Mesenchymal stem cell (in vitro differentiated cells and primary cell): ENCODE results near the gene CSH2.

Experiments used
- DNase-seq: peaks from one replicate; pipeline ENCODE4 v3.0.0-alpha.2; 2013
- H2AFZ ChIP-seq: one replicate; pipeline ENCODE4 v1.6.1; 2013; ENCODE audit warnings: low read depth, mild to moderate bottlenecking, control low read depth, inconsistent platforms, low read length, moderate library complexity
- H2AK5ac ChIP-seq: 2 replicates; pipeline ENCODE4 v1.6.1; 2013; ENCODE audit warnings: low read length, moderate library complexity, mild to moderate bottlenecking, inconsistent platforms; ENCODE audit not compliant: severe bottlenecking
- H2BK120ac ChIP-seq: one replicate; pipeline ENCODE4 v1.6.1; 2013; ENCODE audit warnings: low read depth, mild to moderate bottlenecking, inconsistent platforms, low read length, moderate library complexity
- H2BK12ac ChIP-seq, 2 experiments: one replicate each; pipeline ENCODE4 v1.6.1; 2013; ENCODE audit warnings: inconsistent platforms in 2 of 2, low read length in 2 of 2, mild to moderate bottlenecking in 2 of 2, moderate library complexity in 2 of 2, control low read depth in 1 of 2
- H2BK15ac ChIP-seq: one replicate; pipeline ENCODE4 v1.6.1; 2013; ENCODE audit warnings: mild to moderate bottlenecking, low read depth, inconsistent platforms; ENCODE audit not compliant: poor library complexity, severe bottlenecking
- H2BK5ac ChIP-seq: 2 replicates; pipeline ENCODE4 v1.6.1; 2013; ENCODE audit warnings: low read depth, mild to moderate bottlenecking, low read length, control low read depth, inconsistent platforms; ENCODE audit not compliant: poor library complexity, severe bottlenecking
- H3K14ac ChIP-seq, 2 experiments: one replicate each; pipeline ENCODE4 v1.6.1; 2013; ENCODE audit warnings: inconsistent platforms in 2 of 2, low read length in 2 of 2, control low read depth in 1 of 2, mild to moderate bottlenecking in 1 of 2, moderate library complexity in 1 of 2
- H3K18ac ChIP-seq, 2 experiments: one replicate each; pipeline ENCODE4 v1.6.1; 2013; ENCODE audit warnings: inconsistent platforms in 2 of 2, low read length in 2 of 2, control low read depth in 1 of 2, low read depth in 1 of 2, mild to moderate bottlenecking in 1 of 2
- H3K23ac ChIP-seq, 2 experiments: one replicate each; pipeline ENCODE4 v1.6.1; 2013; ENCODE audit warnings: inconsistent platforms in 2 of 2, low read length in 2 of 2, mild to moderate bottlenecking in 2 of 2, moderate library complexity in 2 of 2, control low read depth in 1 of 2
- H3K27ac ChIP-seq: 2 replicates; pipeline ENCODE4 v1.5.1; 2013; ENCODE audit warnings: mild to moderate bottlenecking, moderate library complexity, low read length, control low read depth, inconsistent platforms; ENCODE audit not compliant: poor library complexity, severe bottlenecking
- H3K27me3 ChIP-seq, 2 experiments: 2 replicates each; pipeline versions ENCODE4 v1.6.1 to v1.7.0; 2013; ENCODE audit warnings: low read length in 2 of 2, mild to moderate bottlenecking in 2 of 2, moderate library complexity in 2 of 2, control low read depth in 1 of 2, inconsistent platforms in 1 of 2; ENCODE audit not compliant: control insufficient read depth in 1 of 2, insufficient read depth in 1 of 2
- H3K36me3 ChIP-seq, 2 experiments: 2 replicates each; pipeline versions ENCODE4 v1.6.1 to v1.7.0; 2013; ENCODE audit warnings: low read length in 2 of 2, control low read depth in 1 of 2, inconsistent platforms in 1 of 2, low read depth in 1 of 2, mild to moderate bottlenecking in 1 of 2; ENCODE audit not compliant: insufficient read depth in 2 of 2, control insufficient read depth in 1 of 2
- H3K4ac ChIP-seq, 2 experiments: one replicate each; pipeline ENCODE4 v1.6.1; 2013; ENCODE audit warnings: inconsistent platforms in 2 of 2, low read length in 2 of 2, mild to moderate bottlenecking in 2 of 2, moderate library complexity in 2 of 2, control low read depth in 1 of 2, low read depth in 1 of 2
- H3K4me1 ChIP-seq: 2 replicates; pipeline ENCODE4 v1.6.1; 2013; ENCODE audit warnings: low read depth, low read length, control low read depth; ENCODE audit not compliant: control insufficient read depth, insufficient read depth
- H3K4me2 ChIP-seq: 2 replicates; pipeline ENCODE4 v1.6.1; 2013; ENCODE audit warnings: low read length, mild to moderate bottlenecking, inconsistent platforms; ENCODE audit not compliant: poor library complexity, severe bottlenecking
- H3K4me3 ChIP-seq, 2 experiments: 2 replicates each; pipeline versions ENCODE4 v1.5.1 to v1.7.0; 2013; ENCODE audit warnings: low read length in 2 of 2, mild to moderate bottlenecking in 2 of 2, control low read depth in 1 of 2, low read depth in 1 of 2; ENCODE audit not compliant: insufficient read depth in 1 of 2
- H3K79me1 ChIP-seq: replicated peaks from 2 replicates; pipeline ENCODE4 v1.6.1; 2013; ENCODE audit warnings: mild to moderate bottlenecking, control low read depth, low read length, inconsistent platforms; ENCODE audit not compliant: poor library complexity, severe bottlenecking
- H3K9ac ChIP-seq: 2 replicates; pipeline ENCODE4 v1.7.0; 2013; ENCODE audit warnings: mild to moderate bottlenecking, low read length, moderate library complexity
- H3K9me3 ChIP-seq: 2 replicates; pipeline ENCODE4 v1.7.0; 2013; ENCODE audit warnings: mild to moderate bottlenecking, low read length; ENCODE audit not compliant: control insufficient read depth
- H4K8ac ChIP-seq: one replicate; pipeline ENCODE4 v1.6.1; 2013; ENCODE audit warnings: inconsistent platforms, mild to moderate bottlenecking, low read length, moderate library complexity
- H4K91ac ChIP-seq: one replicate; pipeline ENCODE4 v1.6.1; 2013; ENCODE audit warnings: mild to moderate bottlenecking, low read length, inconsistent platforms
- WGBS: methylation state at CpG from one replicate; pipeline ENCODE4 v1.1.7; 2013; ENCODE audit warnings: mixed read lengths; 5-methylcytosine and 5-hydroxymethylcytosine counted together

CSH2 gene

DNA sequence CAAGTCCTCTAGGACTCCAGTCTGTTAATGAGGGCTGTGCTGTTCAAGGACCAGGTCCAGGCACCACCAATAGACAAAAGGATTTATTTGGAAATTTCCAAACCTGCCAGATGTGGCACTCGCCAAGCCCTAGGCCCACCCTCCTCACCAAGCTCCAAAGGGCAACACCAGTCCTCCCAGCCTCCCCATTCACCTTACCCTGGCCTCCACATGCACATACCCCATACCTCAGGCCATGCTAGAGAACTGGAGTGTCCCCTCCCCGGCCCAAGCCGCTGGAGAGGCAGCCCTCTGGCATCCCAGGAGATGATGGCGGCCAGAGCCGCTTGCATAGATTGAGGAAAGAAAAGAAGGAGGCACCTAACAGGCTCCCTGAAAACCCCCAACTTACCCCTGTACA lies 41.5 kb downstream of the CSH2 start:
- no peak overlapping the region for H3K9ac ChIP-seq
- no peak overlapping the region for H3K4ac ChIP-seq
- no peak overlapping the region for H3K23ac ChIP-seq
- no peak overlapping the region for H3K14ac ChIP-seq
- no peaks in the 10 kb centered on the region for H3K9me3 ChIP-seq
- no peak overlapping the region for H2AFZ ChIP-seq
- H2BK15ac ChIP-seq, result no peak overlapping the region
- no peak overlapping the region for H4K8ac ChIP-seq
- no peak overlapping the region for H3K4me2 ChIP-seq
- H3K79me1 ChIP-seq, result peaks cover 41% of the 10 kb centered on the region
- H3K4me1 ChIP-seq, result peaks cover 5% of the 10 kb centered on the region
- 91% methylated on average over 5 of the region's 5 CpGs for WGBS
- no peak overlapping the region for H2BK5ac ChIP-seq
- no peak overlapping the region for H4K91ac ChIP-seq
- H3K27ac ChIP-seq, result no peak overlapping the region
- H2AK5ac ChIP-seq, result no peak overlapping the region
- H3K36me3 ChIP-seq, result peaks cover 72 to 87% of the 10 kb centered on the region in 2 experiments
- no peak overlapping the region for H3K18ac ChIP-seq
- H2BK120ac ChIP-seq, result no peak overlapping the region
- no peaks in the 10 kb centered on the region for H3K27me3 ChIP-seq
- H3K4me3 ChIP-seq, result no peak overlapping the region
- no peak for DNase-seq
- no peak overlapping the region for H2BK12ac ChIP-seq

DNA sequence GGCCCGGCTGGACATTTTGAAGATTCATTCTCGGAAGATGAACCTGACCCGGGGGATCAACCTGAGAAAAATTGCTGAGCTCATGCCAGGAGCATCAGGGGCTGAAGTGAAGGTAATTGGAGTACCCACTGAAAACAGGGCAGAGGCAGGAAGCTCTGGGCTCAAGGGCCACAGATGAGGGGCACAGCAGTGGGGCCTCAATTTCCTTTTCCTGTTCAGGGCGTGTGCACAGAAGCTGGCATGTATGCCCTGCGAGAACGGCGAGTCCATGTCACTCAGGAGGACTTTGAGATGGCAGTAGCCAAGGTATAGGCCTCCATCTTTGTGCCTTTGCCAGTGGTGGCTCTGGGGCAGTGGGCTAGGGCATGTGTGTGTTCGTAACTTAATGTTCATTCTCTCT lies 42.0 kb downstream of the CSH2 start:
- H3K27me3 ChIP-seq, result no peaks in the 10 kb centered on the region
- no peak overlapping the region for H3K23ac ChIP-seq
- H2AFZ ChIP-seq, result no peak overlapping the region
- H4K8ac ChIP-seq, result no peak overlapping the region
- H3K4me2 ChIP-seq, result no peak overlapping the region
- no peak overlapping the region for H3K4me3 ChIP-seq
- H3K18ac ChIP-seq, result no peak overlapping the region
- H3K9ac ChIP-seq, result no peak overlapping the region
- H2BK5ac ChIP-seq, result no peak overlapping the region
- no peak overlapping the region for H3K27ac ChIP-seq
- WGBS, result 91% methylated on average over 7 of the region's 8 CpGs
- peaks cover 5% of the 10 kb centered on the region for H3K4me1 ChIP-seq
- peaks cover 37% of the 10 kb centered on the region for H3K79me1 ChIP-seq
- no peak overlapping the region for H3K14ac ChIP-seq
- no peak overlapping the region for H2BK15ac ChIP-seq
- H4K91ac ChIP-seq, result no peak overlapping the region
- H2AK5ac ChIP-seq, result no peak overlapping the region
- no peaks in the 10 kb centered on the region for H3K9me3 ChIP-seq
- H2BK120ac ChIP-seq, result no peak overlapping the region
- H2BK12ac ChIP-seq, result no peak overlapping the region
- H3K4ac ChIP-seq, result no peak overlapping the region
- peaks cover 68 to 82% of the 10 kb centered on the region in 2 experiments for H3K36me3 ChIP-seq
- DNase-seq, result no peak

DNA sequence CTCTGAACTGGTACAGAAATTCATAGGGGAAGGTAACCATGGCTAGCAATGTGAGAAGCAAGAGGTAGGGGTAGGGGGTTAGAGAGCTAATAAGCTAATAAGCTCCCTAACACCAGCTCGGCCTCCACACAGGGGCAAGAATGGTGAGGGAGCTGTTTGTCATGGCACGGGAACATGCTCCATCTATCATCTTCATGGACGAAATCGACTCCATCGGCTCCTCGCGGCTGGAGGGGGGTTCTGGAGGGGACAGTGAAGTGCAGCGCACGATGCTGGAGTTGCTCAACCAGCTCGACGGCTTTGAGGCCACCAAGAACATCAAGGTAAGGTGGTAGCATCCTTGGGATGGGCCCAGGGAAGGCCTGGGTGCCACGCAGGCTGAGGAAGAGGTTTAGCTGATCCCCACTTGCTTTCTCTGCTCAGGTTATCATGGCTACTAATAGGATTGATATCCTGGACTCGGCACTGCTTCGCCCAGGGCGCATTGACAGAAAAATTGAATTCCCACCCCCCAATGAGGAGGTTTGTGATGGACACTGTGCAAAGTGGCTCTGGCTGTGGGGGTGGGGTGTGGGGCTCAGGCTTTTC lies 42.5 kb downstream of the CSH2 start:
- Histone ChIP-seq H3K36me3 (peaks cover 65 to 77% of the 10 kb centered on the region in 2 experiments), H4K8ac (no peak overlapping the region), H2BK12ac (no peak overlapping the region), H3K4me1 (peaks cover 5% of the 10 kb centered on the region), H3K4me2 (no peak overlapping the region), H3K18ac (no peak overlapping the region), H2AFZ (no peak overlapping the region), H4K91ac (no peak overlapping the region), H3K9ac (no peak overlapping the region), H3K14ac (no peak overlapping the region), H2BK120ac (no peak overlapping the region), H3K4ac (no peak overlapping the region), H3K4me3 (no peak overlapping the region), H2BK5ac (no peak overlapping the region), H2BK15ac (no peak overlapping the region), H3K27ac (no peak overlapping the region), H3K9me3 (no peaks in the 10 kb centered on the region), H3K23ac (no peak overlapping the region), H3K79me1 (peaks cover 36% of the 10 kb centered on the region), H3K27me3 (no peaks in the 10 kb centered on the region), H2AK5ac (no peak overlapping the region)
- no peak for DNase-seq
- 98% methylated on average over 15 of the region's 15 CpGs for WGBS

DNA sequence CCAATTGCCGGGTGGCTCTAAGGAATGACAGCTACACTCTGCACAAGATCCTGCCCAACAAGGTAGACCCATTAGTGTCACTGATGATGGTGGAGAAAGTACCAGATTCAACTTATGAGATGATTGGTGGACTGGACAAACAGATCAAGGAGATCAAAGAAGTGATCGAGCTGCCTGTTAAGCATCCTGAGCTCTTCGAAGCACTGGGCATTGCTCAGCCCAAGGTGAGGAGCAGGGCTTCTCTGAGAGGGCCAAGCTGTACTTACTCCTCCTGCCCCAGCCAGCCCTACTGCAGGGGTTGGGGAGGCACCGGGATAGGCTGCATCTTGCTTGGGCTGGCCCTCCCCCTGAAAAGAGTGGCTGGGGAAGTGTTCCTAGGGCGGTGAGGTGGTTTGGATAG lies 43.2 kb downstream of the CSH2 start:
- WGBS, result over 99% methylated on average over 5 of the region's 5 CpGs
- no peak overlapping the region for H2BK12ac ChIP-seq
- no peak overlapping the region for H2BK120ac ChIP-seq
- H3K79me1 ChIP-seq, result peaks cover 33% of the 10 kb centered on the region
- H3K4me2 ChIP-seq, result no peak overlapping the region
- H3K23ac ChIP-seq, result no peak overlapping the region
- H3K14ac ChIP-seq, result no peak overlapping the region
- no peaks in the 10 kb centered on the region for H3K9me3 ChIP-seq
- H3K9ac ChIP-seq, result no peak overlapping the region
- H2BK15ac ChIP-seq, result no peak overlapping the region
- H2AK5ac ChIP-seq, result no peak overlapping the region
- H4K91ac ChIP-seq, result no peak overlapping the region
- H3K18ac ChIP-seq, result no peak overlapping the region
- H3K4ac ChIP-seq, result no peak overlapping the region
- H3K27ac ChIP-seq, result no peak overlapping the region
- H2AFZ ChIP-seq, result no peak overlapping the region
- no peak for DNase-seq
- H4K8ac ChIP-seq, result no peak overlapping the region
- peaks cover 62 to 77% of the 10 kb centered on the region in 2 experiments for H3K36me3 ChIP-seq
- H3K4me3 ChIP-seq, result no peak overlapping the region
- peaks cover 11% of the 10 kb centered on the region for H3K4me1 ChIP-seq
- H2BK5ac ChIP-seq, result no peak overlapping the region
- no peaks in the 10 kb centered on the region for H3K27me3 ChIP-seq
